Measurements from ENCODE around the gene ERC2. TPM values are rescaled to one million over a fixed set of nuclear protein-coding genes. Genes with fewer than 3 reads are reported as not detected.

The ERC2 gene
- total RNA-seq, 2 donors from 2014 or later = 1.2 TPM; not detected in 1

GRCh38 chr3:55963601-55964000 lies 504.7 kb downstream of the ERC2 start:
- Histone ChIP-seq H3K27me3 (replicated peaks; ENCODE audit: insufficient read depth) (no peaks in the 10 kb centered on the region), H3K4me1 (ENCODE audit: control insufficient read depth in 1 of 2, low read depth in 2 of 2) (no peaks in the 10 kb centered on the region), H3K4me3 (no peak overlapping the region), H3K27ac (no peak overlapping the region), H3K9me3 (no peaks in the 10 kb centered on the region), H3K36me3 (no peaks in the 10 kb centered on the region)
- ATAC-seq (ENCODE audit: insufficient number of reproducible peaks, low FRiP score, low read depth) = no peak
- no peak for DNase-seq (ENCODE audit: low spot score)
- no peak for TF ChIP-seq CTCF (IDR thresholded peaks at IDR 0.05)

- H3K27me3 ChIP-seq (replicated peaks; ENCODE audit: insufficient read depth) = no peaks in the 10 kb centered on the region
- ATAC-seq (ENCODE audit: insufficient number of reproducible peaks, low FRiP score, low read depth) = no peak
- no peak for DNase-seq (ENCODE audit: low spot score)
- no peak for TF ChIP-seq CTCF (IDR thresholded peaks at IDR 0.05)
- no peaks in the 10 kb centered on the region for H3K4me1 ChIP-seq (ENCODE audit: control insufficient read depth in 1 of 2, low read depth in 2 of 2)
- H3K4me3 ChIP-seq = no peak overlapping the region
- H3K27ac ChIP-seq = no peak overlapping the region
- H3K9me3 ChIP-seq = no peaks in the 10 kb centered on the region
- no peaks in the 10 kb centered on the region for H3K36me3 ChIP-seq
Measured at GRCh38 chr3:55959471-55960080, 508.7 kb downstream of the ERC2 start.

- DNase-seq (ENCODE audit: low spot score) (no peak), ATAC-seq (ENCODE audit: insufficient number of reproducible peaks, low FRiP score, low read depth) (no peak)
- Histone ChIP-seq H3K4me3 (no peak overlapping the region), H3K9me3 (no peaks in the 10 kb centered on the region), H3K36me3 (no peaks in the 10 kb centered on the region), H3K27me3 (replicated peaks; ENCODE audit: insufficient read depth) (no peaks in the 10 kb centered on the region), H3K27ac (no peak overlapping the region), H3K4me1 (ENCODE audit: control insufficient read depth in 1 of 2, low read depth in 2 of 2) (no peaks in the 10 kb centered on the region)
- TF ChIP-seq CTCF (IDR thresholded peaks at IDR 0.05) = no peak
Measured at GRCh38 chr3:55958605-55959004, 509.7 kb downstream of the ERC2 start.

GRCh38 chr3:55955891-55956477 lies 512.3 kb downstream of the ERC2 start:
- H3K9me3 ChIP-seq = no peaks in the 10 kb centered on the region
- no peak for ATAC-seq (ENCODE audit: insufficient number of reproducible peaks, low FRiP score, low read depth)
- H3K27ac ChIP-seq = no peak overlapping the region
- H3K4me1 ChIP-seq (ENCODE audit: control insufficient read depth in 1 of 2, low read depth in 2 of 2) = no peaks in the 10 kb centered on the region
- DNase-seq (ENCODE audit: low spot score) = no peak
- no peak overlapping the region for H3K4me3 ChIP-seq
- TF ChIP-seq CTCF (IDR thresholded peaks at IDR 0.05) = no peak
- no peaks in the 10 kb centered on the region for H3K27me3 ChIP-seq (replicated peaks; ENCODE audit: insufficient read depth)
- no peaks in the 10 kb centered on the region for H3K36me3 ChIP-seq

GRCh38 chr3:55951388-55951787 lies 516.9 kb downstream of the ERC2 start:
- no peak for TF ChIP-seq CTCF (IDR thresholded peaks at IDR 0.05)
- Histone ChIP-seq H3K9me3 (no peaks in the 10 kb centered on the region), H3K27me3 (replicated peaks; ENCODE audit: insufficient read depth) (no peaks in the 10 kb centered on the region), H3K36me3 (no peaks in the 10 kb centered on the region), H3K4me3 (no peak overlapping the region), H3K27ac (no peak overlapping the region), H3K4me1 (ENCODE audit: control insufficient read depth in 1 of 2, low read depth in 2 of 2) (no peaks in the 10 kb centered on the region)
- DNase-seq (ENCODE audit: low spot score) = no peak
- ATAC-seq (ENCODE audit: insufficient number of reproducible peaks, low FRiP score, low read depth) = no peak
